Measurements from ENCODE around the gene GALNT12.

GRCh38 chr9:98882569-98882923 is 75.1 kb downstream of the GALNT12 start:
- no peak for TF ChIP-seq CTCF (IDR thresholded peaks at IDR 0.05)
- TF ChIP-seq POLR2A (IDR thresholded peaks at IDR 0.05; ENCODE audit: low read depth), result no peak
